ENCODE results near the gene SLC6A4.

SLC6A4 gene

DNA sequence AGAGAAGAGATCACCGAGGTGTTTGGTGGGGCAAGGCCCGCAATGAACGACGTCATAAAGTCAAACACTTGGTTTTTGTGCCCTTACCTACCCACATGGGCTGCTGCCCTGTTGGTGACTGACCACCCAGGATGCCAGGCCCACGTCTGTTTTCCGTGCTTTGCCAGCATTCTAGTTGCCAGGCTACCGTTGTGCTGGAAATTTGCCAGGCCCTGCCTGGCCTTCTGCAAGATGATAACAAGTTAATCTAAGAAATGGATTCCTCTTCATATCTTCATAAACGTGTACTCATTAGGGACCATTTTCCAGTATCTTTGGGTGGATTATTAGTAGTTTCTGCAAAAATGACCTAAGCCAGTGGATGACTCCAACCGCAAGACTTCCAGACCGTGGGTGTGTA lies 35.4 kb downstream of the SLC6A4 start:
- in situ Hi-C loops (cut with HindIII; ENCODE audit: low pct_ligation_motif_present, low sequenced_read_pairs) = no loop called here
- TF ChIP-seq, protein P1, sequence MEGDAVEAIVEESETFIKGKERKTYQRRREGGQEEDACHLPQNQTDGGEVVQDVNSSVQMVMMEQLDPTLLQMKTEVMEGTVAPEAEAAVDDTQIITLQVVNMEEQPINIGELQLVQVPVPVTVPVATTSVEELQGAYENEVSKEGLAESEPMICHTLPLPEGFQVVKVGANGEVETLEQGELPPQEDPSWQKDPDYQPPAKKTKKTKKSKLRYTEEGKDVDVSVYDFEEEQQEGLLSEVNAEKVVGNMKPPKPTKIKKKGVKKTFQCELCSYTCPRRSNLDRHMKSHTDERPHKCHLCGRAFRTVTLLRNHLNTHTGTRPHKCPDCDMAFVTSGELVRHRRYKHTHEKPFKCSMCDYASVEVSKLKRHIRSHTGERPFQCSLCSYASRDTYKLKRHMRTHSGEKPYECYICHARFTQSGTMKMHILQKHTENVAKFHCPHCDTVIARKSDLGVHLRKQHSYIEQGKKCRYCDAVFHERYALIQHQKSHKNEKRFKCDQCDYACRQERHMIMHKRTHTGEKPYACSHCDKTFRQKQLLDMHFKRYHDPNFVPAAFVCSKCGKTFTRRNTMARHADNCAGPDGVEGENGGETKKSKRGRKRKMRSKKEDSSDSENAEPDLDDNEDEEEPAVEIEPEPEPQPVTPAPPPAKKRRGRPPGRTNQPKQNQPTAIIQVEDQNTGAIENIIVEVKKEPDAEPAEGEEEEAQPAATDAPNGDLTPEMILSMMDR (IDR thresholded peaks at IDR 0.05; ENCODE audit: low read depth, low read length, missing control alignments) = no peak
- no peak overlapping the region for H3K27ac ChIP-seq
- no peak for DNase-seq
- no peaks in the 10 kb centered on the region for H3K27me3 ChIP-seq (replicated peaks)
- H3K4me3 ChIP-seq (ENCODE audit: low read depth, low read length) = no peak overlapping the region
- H3K36me3 ChIP-seq (replicated peaks) = no peaks in the 10 kb centered on the region

DNA sequence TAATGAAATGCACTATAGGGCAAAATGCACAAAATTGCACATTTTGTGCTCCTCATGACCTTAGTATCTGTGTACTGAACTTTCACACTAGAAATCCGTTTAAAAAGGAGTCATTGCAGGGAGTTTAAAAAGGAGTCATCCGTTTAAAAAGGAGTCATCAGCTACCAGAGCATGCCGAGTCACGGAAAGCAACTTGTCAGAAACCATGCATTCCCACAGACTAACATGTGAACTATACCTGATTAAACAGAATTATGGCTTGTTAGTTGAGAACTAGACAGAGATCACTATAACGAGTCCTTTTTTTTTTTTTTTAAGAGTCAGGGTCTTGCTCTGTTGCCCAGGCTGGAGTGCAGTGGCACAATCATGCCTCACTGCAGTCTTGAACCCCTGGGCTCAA lies 35.9 kb downstream of the SLC6A4 start:
- Histone ChIP-seq H3K27me3 (replicated peaks) (no peaks in the 10 kb centered on the region), H3K4me3 (ENCODE audit: low read depth, low read length) (no peak overlapping the region), H3K27ac (no peak overlapping the region), H3K36me3 (replicated peaks) (no peaks in the 10 kb centered on the region)
- TF ChIP-seq, protein P1 (IDR thresholded peaks at IDR 0.05; ENCODE audit: low read depth, low read length, missing control alignments) = no peak
- in situ Hi-C loops (cut with HindIII; ENCODE audit: low pct_ligation_motif_present, low sequenced_read_pairs) = no loop called here
- no peak for DNase-seq

DNA sequence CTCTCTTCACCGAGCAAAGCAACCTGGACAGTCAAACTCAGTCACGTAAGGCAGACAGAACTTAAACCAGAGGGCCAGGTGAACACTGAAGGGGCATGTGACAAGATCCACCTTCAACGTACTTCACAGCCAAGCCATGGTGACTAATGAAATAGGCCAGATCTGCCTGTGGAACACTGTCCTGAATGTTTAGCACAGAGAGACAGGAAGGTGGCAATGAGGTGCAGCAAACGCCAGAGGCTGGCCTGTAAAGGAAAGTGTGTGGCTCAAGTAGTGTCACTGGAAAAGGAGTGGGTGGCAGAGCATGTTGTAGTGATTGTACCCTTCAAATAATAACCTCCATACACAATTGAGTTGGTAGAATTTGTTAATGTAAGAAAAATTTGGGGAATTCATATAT lies 38.1 kb downstream of the SLC6A4 start:
- Histone ChIP-seq H3K27ac (no peak overlapping the region), H3K4me3 (ENCODE audit: low read depth, low read length) (no peak overlapping the region), H3K36me3 (replicated peaks) (no peaks in the 10 kb centered on the region), H3K27me3 (replicated peaks) (no peaks in the 10 kb centered on the region)
- no peak for DNase-seq
- in situ Hi-C loops (cut with HindIII; ENCODE audit: low pct_ligation_motif_present, low sequenced_read_pairs) = no loop called here
- TF ChIP-seq, protein P1 (IDR thresholded peaks at IDR 0.05; ENCODE audit: low read depth, low read length, missing control alignments) = no peak

DNA sequence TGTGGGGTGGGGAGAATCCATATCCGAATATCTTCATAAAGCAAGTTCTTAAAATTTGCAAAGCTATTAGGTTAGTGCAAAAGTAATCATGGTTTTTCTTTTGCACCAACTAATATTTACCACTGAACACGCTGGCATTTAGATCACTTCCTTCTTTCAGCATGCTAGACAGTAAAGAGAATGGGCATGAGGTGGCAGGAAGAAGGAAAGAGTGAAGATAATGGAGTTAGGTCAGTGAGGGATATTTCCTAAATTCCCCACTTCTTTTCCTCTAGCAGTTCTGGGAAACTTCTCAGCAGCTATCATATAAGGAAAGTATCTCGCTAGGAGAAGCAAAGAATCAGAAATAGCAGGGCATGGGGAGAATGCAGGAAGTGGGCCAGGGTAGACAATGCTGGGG lies 39.0 kb downstream of the SLC6A4 start:
- TF ChIP-seq, protein P1 (IDR thresholded peaks at IDR 0.05; ENCODE audit: low read depth, low read length, missing control alignments) = no peak
- in situ Hi-C loops (cut with HindIII; ENCODE audit: low pct_ligation_motif_present, low sequenced_read_pairs) = no loop called here
- H3K27me3 ChIP-seq (replicated peaks) = no peaks in the 10 kb centered on the region
- H3K36me3 ChIP-seq (replicated peaks) = no peaks in the 10 kb centered on the region
- H3K4me3 ChIP-seq (ENCODE audit: low read depth, low read length) = no peak overlapping the region
- no peak overlapping the region for H3K27ac ChIP-seq
- DNase-seq = no peak

DNA sequence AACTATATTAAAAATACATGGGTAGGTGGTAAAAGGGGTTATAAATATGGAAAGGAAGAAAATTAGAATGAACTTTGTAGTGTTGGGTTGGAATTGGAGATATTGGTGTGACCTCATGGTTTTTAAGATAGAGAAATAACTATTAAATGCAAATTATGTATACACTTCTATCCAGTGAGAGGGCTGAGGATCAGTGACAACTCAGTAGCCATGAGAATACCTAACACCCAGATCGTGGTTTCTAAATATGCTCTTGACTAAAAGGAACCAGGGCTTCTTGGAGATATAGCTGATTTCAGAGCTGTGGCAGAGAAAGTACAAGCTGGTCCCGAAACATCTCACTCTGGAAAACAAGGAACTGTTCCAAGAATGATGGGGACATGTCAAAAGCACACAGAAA lies 44.4 kb downstream of the SLC6A4 start:
- Histone ChIP-seq H3K27ac (no peak overlapping the region), H3K4me3 (ENCODE audit: low read depth, low read length) (no peak overlapping the region), H3K36me3 (replicated peaks) (no peaks in the 10 kb centered on the region), H3K27me3 (replicated peaks) (no peaks in the 10 kb centered on the region)
- TF ChIP-seq, protein P1 (IDR thresholded peaks at IDR 0.05; ENCODE audit: low read depth, low read length, missing control alignments) = no peak
- DNase-seq = no peak
- in situ Hi-C loops (cut with HindIII; ENCODE audit: low pct_ligation_motif_present, low sequenced_read_pairs) = no loop called here

DNA sequence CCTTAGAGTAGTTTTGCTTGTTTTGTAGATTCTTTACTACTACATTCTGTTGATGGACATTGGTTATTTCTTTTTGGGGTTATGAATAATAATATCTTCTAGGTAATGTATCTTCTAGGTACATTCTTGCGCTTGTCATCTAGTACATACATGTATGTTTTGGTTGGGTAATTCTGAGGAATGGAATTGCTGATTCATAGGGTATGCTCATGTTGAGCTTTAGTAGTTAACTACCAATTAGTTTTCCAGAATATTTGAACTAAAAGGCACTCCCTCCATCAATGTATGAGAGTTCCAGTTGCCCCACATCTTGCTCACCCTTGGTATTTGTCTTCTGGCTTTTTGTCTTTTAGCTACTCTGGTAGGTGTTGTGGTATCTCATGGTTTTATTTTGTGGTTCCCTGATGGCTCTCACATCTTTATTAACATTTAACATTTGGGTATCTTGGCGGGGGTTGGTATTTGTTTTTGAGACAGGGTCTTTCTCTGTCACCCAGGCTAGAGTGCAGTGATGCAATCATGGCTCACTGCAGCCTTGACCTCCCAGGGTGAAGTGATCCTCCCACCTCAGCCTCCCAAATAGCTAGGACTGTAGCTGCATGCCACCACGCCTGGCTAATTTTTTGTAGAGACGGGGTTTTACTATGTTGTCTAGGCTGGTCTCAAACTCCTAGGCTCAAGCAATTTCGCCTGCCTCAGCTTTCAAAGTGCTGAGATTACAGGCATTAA lies 47.1 kb downstream of the SLC6A4 start:
- no peak for DNase-seq
- TF ChIP-seq, protein P1 (IDR thresholded peaks at IDR 0.05; ENCODE audit: low read depth, low read length, missing control alignments) = no peak
- Histone ChIP-seq H3K27me3 (replicated peaks) (no peaks in the 10 kb centered on the region), H3K27ac (no peak overlapping the region), H3K36me3 (replicated peaks) (peaks cover 22% of the 10 kb centered on the region), H3K4me3 (ENCODE audit: low read depth, low read length) (no peak overlapping the region)
- in situ Hi-C loops (cut with HindIII; ENCODE audit: low pct_ligation_motif_present, low sequenced_read_pairs) = no loop called here
